T-helper 1 cell (primary cell): ENCODE data around the gene PARVG.

ENCODE experiments used
- DNase-seq, 5 donors: peaks; one replicate each; pipeline ENCODE4 v3.0.0-alpha.2; 2012 to 2020
- total RNA-seq, 4 donors: gene quantifications; one replicate each; lab custom pipeline; 2026; lab: John Stamatoyannopoulos, UW

The PARVG gene, protein sequence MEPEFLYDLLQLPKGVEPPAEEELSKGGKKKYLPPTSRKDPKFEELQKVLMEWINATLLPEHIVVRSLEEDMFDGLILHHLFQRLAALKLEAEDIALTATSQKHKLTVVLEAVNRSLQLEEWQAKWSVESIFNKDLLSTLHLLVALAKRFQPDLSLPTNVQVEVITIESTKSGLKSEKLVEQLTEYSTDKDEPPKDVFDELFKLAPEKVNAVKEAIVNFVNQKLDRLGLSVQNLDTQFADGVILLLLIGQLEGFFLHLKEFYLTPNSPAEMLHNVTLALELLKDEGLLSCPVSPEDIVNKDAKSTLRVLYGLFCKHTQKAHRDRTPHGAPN
- 97.9 to 184 (median 161) reads per million in 4 donors for total RNA-seq

DNA sequence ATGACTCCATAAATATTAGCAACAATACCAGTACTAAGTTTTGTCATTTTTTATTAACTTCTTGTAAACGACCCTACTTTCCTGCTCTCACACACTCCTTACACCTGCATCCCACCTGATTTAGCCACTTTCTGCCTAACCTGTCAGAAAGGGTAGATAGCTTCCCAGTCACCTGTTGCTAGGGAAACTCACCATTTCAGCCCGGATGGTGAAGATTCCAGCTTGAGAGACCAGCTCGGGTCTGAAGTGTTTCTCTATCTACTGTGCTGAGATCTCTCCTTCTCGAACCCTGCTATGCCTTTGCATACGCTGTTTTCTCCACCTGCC lies at the start of gene PARVG:
TSS of gene PARVG (plus strand) at position 220 of the 327 bp plus-strand sequence. CDS start 2,405 bp downstream, outside the sequence.
- DNase-seq = peak in 4 of 5 donors; percentile 23 to 58 (median 45)

DNA sequence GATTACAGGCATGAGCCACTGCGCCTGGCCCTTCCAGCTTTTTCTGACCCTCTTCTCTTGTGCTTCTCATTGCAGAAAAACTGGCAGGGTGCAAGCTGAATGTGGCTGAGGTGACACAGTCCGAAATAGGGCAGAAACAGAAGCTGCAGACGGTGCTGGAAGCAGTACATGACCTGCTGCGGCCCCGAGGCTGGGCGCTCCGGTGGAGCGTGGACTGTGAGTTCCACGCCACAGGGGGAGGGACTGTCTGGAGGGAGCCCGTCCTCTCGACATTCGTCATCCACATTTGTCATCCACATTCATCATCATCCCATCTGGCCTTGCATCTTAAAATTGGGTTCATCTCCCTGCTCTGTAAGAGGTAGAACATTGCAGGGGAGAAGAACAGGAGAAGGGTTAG lies 49.3 kb upstream of the PARVG start:
- no peak for DNase-seq

DNA sequence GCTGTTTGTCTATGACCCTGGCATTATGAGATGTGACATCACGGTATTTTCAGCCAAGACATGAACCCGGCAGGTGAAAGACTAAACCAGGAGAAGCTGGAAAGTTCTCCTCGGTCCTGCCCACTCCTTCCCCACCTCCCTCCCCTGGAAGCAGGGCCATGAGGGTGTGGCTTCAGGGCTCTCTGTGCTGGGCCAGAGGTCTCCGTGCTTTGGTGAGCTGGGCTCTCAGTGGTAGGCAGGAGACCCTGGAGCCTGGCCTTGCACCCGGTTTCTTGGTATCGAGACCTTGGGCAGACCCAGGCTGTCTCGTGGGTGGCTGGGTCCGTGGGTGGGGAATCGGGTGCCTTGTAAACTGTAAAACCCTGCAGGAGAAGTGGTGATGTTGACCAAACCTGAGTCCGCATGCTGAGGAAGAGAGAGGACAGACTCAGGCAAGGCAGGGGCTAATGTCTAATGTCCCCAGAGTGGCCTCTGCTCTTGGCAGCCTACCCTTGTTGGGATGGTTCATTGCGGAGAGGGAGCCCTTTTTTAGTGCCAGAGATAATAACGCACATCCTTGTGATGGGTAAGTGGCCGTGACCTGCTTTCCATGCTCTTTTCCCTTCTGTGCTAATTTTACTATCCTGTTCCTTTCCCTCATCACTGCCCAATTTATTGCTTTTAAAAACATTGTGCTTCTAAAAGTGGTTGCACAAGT lies 48.6 kb upstream of the PARVG start:
- no peak for DNase-seq

DNA sequence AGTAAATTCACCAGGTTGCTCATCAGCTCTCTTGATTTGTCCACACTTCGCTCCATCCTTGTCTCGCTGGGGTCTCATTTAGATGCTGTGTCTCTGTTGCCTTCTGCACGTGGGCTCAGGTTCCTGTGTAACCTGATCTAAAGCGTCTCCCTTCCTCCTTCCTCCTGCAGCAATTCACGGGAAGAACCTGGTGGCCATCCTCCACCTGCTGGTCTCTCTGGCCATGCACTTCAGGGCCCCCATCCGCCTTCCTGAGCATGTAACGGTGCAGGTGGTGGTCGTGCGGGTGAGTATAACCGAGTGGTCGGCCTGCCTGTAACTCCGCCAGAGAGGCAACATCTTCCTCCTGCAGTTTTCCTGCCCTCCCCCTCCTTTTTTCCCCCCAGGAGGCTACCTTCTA lies 48.0 kb upstream of the PARVG start:
- DNase-seq = no peak

DNA sequence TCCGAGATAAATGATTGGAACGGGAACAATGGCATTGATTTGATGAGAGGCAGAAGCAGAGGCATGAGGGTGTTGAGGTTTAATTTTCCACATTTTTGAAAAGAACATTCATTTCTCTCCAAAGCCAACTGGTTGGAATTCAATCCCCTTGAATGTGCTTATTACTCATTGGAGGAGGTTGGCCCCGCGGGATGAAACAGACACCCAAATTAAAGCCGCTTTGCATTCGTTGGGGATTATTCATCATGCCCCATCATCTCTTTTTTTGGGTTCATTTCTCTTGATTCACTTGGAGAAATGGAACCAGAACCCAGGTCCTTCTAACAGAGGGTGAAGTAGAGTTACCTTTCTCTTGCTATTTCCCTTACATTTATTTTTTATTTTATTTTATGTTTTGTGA lies 47.6 kb upstream of the PARVG start:
- DNase-seq = no peak

DNA sequence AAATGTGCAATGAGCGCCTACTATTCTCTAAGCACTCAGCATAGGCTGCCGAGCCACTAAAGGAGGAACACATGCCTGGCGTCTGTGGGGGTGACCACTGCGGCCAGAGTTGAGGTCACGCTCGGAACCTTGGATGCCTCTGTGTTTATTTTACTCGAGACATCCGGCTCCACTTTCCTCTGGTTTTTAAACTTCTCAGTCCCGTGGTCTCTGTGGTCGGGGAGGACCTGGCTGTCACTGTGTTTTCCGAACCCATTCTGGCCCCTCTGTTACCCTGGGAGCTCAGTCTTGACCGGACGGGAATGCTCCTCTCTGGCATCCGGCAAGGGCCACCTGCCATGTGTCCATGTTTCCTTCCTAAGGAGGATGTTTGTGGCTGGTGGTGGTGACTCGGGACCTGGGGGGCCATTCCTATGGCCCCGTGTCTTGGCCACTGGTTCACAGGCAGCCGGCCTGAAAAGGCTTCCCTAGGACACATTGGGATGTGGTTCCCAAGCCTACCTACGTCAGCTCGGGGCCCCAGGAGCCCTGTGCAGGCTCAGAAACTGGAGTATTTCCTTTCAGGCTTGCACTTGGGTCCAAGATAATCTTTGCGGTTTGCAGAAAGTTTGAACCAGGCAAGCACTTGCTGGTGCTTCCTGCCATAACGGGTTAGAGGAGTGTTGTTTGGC lies 46.7 kb upstream of the PARVG start:
- DNase-seq = no peak

DNA sequence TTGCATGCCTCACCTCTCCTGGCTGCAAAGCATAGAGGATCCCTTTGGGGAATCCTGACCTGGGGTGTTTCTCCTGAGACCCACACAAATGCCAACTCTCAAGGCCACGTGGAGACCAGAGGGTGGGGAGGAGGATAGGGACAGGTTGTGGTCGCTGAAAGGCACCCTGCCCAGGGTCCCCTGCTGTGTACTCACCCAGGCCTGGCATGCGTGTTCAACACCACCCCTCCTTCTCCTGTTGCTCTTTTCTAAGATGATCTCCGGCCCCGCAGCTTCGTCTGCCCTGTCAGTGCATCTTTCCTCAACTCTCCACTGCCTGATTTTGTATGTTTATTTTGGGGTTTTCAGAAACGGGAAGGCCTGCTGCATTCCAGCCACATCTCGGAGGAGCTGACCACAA lies 44.6 kb upstream of the PARVG start:
- no peak for DNase-seq

DNA sequence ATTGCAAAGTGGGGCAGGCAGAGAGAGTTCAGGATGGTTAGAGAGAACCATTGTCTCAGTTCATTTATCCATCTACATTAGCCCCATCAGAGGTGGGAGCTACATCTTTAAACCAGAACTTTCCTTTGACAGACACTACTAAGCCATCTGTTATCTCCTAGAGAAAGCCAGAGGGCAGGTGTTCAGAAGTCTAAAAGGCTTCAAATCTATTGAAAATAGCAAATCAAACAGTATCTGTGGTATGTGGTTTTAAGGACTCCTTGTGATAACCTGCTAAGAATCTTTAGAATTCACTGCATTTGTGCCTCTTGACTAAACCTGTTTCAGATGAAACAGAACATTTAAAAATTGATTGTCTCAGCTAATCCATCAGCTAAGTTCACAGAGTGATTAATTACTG lies 43.9 kb upstream of the PARVG start:
- DNase-seq = no peak

DNA sequence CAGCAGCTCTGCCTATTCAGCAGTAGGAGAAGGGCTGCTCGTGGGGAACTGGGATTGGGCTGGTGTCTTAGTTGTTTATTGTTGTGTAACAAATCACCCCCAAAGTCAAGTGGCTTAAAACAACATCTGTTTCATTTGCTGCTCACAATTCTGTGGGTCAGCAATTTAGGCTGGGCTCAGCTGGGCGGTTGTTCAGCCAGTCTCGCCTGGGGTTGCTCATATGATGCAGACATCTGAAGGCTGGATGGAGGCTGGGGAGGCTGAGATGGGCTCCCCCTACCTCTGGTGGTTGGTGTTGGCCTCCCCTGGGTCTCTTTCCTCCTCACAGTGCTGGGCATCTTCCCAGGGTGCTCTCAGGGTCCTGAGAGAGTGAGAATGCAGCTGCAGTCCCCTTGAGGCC lies 43.3 kb upstream of the PARVG start:
- no peak for DNase-seq

DNA sequence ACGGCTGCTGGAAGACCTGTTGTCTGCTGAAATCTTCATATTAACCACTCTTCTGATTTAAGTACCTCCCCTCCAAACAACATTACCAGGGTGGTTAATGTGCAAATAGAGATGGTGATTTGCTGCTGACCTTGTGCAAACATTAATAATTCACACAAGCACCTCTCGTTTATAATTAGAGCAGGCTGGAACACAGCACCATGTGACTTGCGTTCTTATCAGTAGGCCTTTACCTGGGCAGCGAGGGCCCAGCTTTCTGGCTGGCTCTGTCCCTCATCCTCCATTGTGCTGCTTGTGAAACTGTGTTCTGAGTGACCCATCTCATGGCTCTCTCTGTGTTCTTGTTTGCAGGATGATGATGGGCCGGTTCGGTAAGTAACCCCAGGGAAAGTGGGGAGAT lies 41.0 kb upstream of the PARVG start:
- DNase-seq = no peak

DNA sequence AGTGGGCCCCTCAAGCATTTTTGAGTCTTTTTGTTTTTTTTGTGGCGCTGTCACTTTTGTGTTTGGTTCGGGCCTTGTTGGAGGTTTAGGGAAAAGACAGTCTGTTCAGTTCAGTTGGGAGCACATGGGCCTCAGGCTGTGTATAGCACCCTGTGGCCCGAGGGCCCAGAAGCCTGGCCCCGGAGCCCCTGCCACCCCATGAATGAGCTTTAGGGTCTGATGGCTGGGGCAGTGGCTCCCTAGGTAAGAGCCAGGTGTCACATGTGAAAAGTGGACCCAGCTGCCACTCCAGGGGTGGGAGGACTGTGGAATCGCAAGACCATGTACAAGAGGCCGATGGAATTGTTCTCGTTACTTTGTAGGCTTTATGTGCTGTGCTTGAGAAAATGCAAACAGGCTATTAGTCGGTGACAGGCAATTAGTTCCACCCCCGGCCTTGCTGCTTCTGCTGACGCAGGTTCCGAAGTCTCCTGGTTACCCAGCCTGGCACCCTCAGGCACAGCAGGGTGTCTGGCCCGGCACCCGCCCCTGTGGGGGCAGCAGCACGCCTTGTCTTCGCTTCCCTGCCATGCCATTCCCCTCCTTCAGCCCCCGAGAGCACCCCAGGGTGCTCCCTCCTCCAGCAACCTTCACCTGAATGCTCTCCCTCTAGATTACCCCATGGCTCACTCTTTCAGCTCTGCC lies 38.2 kb upstream of the PARVG start:
- no peak for DNase-seq

DNA sequence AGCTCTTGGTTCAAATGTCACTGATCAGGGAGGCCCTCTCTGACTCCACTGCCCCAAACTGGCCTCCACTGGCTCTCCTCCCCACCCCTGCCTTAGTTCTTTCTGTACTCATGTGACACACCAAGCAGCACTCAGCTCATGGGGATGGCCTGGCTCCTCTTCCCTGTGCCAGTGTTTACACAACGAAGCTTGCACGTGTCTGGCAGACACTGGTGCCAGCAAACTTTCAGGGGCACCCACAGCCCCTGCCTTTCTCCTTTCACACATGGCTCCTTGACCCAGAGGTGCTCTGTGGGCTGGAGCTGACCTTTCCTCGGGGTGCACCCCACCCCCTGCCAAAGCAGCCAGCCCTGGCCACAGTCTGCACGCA lies 37.6 kb upstream of the PARVG start:
- no peak for DNase-seq

DNA sequence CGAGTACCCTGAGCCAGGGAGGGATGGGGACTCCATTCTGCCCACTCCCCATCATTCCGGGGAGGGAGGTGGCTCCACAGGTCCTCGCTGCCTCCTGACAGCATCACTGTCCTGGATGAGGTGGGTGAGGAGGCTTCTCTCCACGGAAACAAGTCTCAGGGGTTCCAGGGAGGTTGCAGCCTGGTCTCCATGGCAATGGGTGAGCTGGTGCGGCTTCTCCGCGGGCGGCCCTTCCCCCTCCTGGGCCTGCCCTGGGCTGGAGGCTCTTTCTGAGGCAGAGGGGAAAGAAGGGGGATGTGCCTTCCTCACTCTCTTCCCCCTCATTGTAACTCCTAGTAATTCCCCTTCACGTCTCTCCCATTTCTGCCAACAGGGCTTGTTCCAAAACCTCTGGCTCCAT lies 37.1 kb upstream of the PARVG start:
- no peak for DNase-seq

DNA sequence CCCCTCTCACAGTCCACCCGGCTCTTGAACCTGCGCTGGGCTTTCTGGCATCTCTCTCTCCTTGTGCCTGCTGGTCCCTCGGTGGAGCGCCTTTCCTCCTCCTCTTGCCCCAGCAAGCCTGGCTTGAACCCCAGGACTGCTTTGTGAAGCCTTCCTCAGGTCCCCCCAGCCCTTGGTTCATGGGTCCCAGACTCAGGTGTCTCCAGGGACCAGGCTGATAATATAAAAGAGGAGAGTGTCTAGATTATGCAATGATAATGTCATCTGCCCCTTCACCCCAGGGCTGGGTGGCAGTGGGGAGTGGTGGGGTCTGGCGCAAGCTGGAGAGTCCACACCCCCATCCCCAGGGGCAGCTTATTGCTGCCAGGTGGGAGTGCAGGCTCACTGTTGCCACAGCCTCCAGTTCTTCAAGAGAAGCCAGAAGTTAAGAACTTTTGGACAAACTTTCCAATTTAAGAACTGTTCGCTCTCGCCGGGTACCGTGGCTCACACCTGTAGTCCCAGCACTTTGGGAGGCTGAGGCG lies 36.6 kb upstream of the PARVG start:
- DNase-seq = no peak

DNA sequence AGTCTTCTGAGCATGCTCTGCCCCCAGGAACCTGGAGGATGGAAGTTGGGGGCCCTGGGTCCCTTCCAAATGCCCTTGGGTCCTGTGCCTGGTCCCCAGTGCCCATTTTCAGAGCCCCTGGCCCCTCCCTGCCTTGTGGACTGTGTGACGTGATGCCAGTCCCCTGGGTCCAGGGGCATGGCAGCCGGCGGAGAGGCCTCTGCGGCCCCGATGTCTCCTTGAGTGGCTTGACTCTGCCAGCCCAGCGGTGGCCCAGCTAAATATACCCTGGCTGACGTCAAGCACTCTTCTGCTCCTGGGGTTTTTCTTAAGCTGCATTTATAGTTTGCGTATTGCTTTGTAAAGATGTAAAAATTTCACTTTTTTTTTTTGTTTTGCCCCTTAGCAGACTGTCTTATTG lies 35.2 kb upstream of the PARVG start:
- DNase-seq = no peak

DNA sequence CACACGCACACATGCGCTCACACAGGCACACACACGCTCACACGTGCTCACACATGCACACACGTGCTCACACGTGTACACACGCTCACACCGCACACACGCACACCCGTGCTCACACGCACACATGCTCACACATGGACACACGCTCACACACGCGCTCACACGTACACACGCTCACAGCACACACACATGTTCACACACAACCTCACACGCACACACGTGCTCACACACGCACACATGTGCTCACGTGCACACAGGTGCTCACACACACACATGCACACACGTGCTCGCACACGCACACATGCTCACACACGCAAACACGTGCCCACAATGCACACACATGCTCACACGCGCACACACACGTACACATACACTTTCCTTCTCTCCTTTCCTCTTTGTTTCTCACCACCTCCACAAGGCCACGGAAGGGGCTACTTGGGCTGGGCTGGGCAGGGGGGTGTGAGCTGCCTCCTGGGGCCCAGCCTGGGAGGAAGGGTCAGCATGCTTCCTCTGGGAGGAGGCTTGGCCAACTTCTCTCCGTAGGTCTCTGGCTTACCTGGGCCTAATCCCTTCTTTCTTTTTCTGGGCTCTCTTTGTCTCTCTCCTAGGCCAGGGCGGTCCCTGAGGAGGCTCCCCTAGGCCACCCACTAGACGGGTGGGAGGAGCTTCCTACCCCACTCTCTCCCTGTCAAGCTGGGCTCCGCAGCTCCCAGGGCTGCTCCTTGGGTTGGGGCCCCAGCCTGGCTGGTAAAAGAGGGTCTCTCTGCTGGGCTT lies 34.5 kb upstream of the PARVG start:
- no peak for DNase-seq

DNA sequence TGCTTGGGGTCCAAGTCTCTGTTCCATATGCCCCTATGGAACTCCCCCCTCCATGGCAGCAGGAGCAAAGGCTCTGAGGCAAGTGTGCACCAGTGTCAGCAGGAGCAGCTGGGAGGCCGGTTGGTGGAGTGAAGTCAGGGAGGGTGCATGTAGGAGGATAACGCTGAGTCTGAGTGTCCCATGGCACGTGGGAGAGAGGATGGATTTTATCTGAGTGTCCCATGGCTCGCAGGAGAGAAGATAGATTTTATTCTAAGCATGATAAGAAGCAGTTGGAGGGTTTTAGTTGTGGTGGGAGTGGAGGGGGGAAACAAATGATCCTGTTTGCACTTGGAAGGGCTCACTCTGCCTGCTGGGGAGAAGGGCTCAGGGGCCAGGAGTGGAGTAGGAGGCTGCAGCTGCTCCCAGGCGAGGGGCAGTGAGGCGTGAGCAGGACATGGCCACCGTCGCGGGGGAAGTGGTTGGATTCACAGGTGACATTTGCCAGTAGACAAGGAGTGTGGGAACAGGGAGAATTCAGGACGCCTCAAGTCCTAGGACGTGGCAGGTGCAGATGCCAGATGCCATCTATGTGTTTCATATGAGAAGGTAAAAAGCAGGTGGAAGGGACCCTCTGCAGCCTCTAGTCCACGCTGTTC lies 33.6 kb upstream of the PARVG start:
- no peak for DNase-seq

DNA sequence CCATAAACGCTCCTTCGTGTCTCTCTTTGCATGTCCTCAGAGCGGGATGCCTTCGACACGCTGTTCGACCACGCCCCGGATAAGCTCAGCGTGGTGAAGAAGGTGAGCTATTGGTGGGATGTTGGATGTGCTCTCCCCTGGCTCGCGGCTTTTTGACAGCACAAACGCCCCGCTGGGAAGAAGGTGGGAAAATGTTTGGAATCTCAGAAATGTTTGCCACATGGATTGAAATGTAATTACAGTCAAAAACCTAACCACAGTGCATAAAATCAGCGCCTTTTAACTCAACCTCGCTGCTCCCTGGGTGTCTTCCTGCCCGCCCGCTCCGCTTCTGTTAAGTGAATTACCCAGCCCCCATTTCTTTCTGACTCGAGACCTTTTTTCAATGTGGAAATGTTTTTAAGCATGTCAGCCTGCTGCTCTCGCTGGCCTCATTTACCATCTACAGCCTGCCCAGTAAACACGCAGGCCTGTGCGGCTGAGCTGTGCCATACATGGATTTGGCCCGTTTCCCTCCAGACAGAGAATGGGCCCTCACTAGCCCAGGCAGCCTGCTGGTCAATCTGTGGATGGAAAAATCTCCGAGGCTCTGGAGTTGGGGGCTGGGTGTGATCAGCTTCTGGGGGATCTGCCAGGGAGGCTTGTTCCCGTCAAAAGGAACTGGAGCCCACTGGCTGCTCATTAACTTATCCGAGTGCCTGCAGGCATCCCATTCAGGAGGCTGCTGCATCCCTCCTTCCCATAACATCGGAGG lies 32.7 kb upstream of the PARVG start:
- DNase-seq = no peak

DNA sequence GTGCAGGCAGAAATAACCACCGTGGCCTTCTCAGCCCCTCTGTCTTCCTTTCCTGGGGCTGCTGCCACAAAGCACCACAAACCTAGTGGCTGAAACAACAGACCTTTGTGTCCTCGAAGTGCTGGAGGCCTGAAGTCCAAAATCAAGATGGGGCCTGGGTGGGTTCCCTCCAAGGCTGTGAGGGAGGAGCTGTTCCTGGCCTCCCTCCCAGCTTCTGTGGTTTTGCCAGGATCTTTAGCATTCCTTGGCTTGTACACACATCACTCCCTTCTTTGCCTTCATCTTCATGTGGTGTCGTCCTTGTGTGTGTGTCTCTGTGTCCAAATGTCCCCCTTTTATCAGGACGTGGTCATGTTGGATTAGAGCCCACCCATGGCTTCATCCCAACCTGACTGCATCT lies 29.0 kb upstream of the PARVG start:
- DNase-seq = no peak

DNA sequence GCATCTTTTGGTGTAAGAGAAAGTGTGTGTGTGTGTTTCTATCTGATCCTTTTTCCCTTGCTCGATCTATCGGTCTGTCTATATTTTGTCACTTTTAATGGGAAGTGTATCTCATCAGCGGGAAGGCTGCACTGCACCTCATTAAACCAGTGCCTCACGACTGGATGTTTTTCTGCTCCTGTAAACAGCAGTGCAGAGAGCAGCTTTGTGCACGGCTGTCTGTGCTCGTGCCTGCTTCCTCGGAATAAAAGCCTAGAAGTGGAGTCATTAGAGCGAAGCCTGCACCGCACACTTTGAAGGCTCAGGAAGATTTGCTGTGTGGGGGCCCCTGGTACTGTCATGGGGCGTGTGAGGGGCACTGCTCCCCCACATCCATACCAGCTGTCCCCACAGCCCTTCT lies 27.0 kb upstream of the PARVG start:
- no peak for DNase-seq

DNA sequence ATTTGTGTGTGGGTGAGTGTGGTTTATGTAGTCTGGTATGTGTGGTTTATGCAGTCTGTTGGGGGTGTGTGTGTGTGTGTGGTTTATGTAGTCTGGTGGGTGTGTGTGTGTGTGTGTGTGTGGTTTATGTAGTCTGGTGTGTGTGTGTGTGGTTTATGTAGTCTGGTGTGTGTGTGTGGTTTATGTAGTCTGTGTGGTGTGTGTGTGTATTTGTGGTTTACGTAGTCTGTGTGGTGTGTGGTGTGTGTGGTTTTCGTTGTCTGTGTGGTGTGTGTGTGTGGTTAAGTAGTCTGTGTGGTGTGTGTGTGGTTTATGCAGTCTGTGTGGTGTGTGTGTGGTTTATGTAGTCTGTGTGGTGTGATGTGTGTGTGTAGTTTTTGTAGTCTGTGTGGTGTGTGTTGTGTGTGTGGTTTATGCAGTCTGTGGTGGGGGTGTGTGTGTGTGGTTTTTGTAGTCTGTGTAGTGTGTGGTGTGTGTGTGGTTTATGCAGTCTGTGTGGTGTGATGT lies 26.2 kb upstream of the PARVG start:
- DNase-seq = peak in 1 of 5 donors; percentile 26
